Measurements from ENCODE around the gene WNK4.

Gene WNK4

DNA sequence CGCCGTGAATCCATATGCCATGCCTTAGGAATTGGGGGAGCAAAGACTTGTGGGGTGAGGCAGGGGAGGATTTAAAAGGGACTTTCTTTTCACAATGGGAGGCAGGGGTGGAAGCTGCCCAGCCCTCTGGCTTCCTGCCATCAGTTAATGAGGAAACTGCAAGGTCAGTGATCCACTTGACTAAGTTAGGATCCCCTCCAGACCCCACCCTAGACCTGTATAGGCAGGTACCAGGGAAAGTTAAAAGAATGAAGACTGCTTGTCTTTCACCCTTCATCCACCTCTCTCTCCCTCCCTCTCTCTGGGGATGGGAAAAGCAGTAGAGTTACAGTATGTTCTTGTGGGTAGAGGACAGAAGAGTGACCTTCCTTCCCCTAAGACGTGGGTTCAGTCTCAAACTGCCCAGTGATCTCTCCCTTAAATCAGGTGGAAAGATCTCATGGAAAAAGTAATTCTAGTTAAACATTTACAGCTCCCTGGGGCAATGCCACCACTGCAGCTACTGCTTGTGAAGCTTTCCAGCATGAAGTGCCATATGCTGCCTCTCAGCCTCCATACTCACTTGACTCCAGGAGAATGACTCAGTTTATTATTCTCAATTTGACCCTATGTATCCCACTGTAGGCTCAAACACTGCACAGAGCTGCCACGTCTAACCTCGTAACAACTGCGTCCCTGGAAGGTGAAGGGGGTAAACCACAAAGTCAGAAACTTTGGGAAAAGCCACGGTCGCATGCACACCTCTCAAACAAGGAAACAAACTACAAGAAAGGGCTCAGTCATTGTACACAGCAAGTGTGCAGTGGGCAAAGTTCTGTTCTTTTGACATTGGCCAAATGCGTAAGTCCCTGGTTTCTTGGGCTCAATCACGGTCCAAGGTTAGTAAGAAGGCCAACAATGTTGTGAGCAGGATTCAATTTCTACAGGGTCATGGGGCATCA, 16.9 kb downstream of the WNK4 start:
- ATAC-seq (ENCODE audit: low read depth), result no peak

GRCh38 chr17:42798011-42798382, 17.6 kb downstream of the WNK4 start:
- Mint-ChIP-seq H3K4me1 (peaks cover 25% of the 10 kb centered on the region), H3K9me3 (no peaks in the 10 kb centered on the region), H3K27me3 (no peaks in the 10 kb centered on the region), H3K27ac (peak overlapping the region; percentile 85), H3K36me3 (peaks cover 6% of the 10 kb centered on the region), H3K4me3 (peak overlapping the region; percentile 96)
- ATAC-seq (ENCODE audit: low read depth) (no peak), DNase-seq (ENCODE audit: low spot score in 2 of 2) (no peak)

More for the DNA sequence above, 16.9 kb downstream of the WNK4 start:
- Mint-ChIP-seq H3K36me3 (peaks cover 6% of the 10 kb centered on the region), H3K4me3 (peak overlapping the region; percentile 96), H3K27me3 (no peaks in the 10 kb centered on the region), H3K27ac (no peak overlapping the region), H3K4me1 (peaks cover 25% of the 10 kb centered on the region), H3K9me3 (no peaks in the 10 kb centered on the region)
- no peak for DNase-seq (ENCODE audit: low spot score in 2 of 2)

DNA sequence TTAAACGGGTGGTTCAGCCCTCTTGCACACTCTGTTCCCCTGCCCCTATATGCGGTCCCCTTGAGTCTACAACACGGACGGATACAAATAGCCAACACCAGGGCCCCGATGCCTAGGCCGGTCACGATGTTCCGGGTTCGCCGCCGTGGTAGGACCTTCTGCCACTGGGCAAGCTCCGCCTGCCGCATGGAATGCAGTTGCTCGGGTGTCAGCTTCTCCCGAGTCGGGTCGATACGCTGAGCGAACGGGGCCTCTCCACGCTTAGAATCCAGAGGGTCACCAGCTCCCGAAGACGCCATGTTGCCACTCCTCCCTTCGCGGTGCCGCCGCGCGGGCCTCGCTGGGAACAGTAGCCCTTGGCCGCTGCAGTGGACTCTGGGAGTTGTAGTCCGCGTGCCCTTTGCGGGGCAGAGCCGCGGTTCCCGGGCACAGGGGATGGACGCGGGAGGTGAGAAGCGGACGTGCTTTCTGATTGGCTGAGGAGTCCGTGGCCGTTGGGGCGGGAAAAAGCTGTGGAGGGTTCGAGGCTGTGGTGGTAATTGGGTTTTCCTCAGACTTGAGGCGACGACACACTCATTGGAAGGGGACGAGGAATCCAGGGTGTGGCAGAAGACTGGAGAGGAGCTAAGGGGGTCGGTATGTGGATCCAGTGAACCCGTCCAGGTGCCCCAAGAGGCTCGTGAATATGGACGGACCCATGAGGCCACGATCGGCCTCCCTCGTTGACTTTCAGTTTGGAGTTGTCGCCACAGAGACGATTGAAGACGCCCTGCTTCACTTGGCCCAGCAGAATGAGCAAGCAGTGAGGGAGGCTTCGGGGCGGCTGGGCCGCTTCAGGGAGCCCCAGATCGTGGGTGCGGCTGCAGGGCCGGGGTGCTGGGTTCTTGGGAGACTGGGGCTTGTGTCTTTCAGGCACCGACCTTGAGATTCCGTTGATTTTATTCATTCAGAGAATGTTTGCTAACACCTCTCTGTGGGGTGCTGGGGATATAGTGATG, 18.3 kb downstream of the WNK4 start, which contains the start of the genes CNTD1 and COA3:
Gene CNTD1 (plus strand): TSS at position 479 of the 998 bp plus-strand sequence. CDS start 207 bp downstream, at position 686.
Gene COA3 (minus strand): TSS at position 322 of the 998 bp plus-strand sequence. CDS start 23 bp downstream, at position 299.
- peaks cover 6% of the 10 kb centered on the region for H3K36me3 Mint-ChIP-seq
- peak within 1 kb of the TSS; percentile 96 for H3K4me3 Mint-ChIP-seq
- ATAC-seq (ENCODE audit: low read depth) (peak; percentile 99), DNase-seq (ENCODE audit: low spot score in 2 of 2) (peak; percentile 49 to 69)
- peaks cover 25% of the 10 kb centered on the region for H3K4me1 Mint-ChIP-seq
- H3K27ac Mint-ChIP-seq, result peak within 1 kb of the TSS; percentile 85
- no peaks in the 10 kb centered on the region for H3K9me3 Mint-ChIP-seq
- H3K27me3 Mint-ChIP-seq, result no peaks in the 10 kb centered on the region

DNA sequence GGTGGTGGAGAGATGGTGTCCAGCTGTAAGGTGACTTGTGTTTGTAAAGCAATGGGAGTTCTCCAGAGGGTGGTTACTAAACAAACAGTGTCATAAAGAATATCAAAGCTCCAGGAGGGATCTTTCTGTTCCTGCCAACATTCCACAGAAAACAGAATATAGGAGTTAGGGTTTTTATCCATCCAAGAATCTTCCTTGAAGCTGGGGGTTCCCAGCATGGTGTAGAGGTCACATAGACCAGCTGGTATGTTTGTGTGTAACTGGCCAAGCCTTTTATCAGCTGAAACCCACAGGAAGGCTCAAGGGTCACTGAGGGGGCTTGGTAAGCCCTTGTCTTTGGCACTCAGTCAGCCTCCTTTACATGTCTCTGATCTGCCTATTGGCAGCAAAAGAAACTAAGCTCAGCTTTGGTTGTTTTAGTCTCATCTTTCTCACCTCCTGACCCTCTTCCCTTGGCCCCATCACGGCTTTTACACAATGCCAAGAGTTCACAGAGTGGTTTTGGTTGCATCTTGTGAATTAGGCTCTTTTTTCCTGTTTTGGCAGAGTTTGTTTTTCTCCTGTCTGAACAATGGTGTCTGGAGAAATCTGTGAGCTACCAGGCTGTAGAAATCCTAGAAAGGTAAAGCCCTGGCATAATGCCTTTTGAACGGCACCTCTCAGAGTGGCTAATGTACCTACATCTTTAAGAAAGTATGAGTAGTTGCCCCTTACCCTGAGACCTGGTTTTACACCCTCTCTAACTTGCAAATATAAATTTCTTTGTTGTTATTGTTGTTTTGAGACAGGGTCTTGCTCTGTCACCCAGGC, 22.9 kb downstream of the WNK4 start:
- H3K27ac Mint-ChIP-seq, result no peak overlapping the region
- no peak for ATAC-seq (ENCODE audit: low read depth)

GRCh38 chr17:42804918-42805367, 24.5 kb downstream of the WNK4 start:
- DNase-seq (ENCODE audit: low spot score in 2 of 2) (no peak), ATAC-seq (ENCODE audit: low read depth) (no peak)
- Mint-ChIP-seq H3K27ac (no peak overlapping the region), H3K27me3 (no peaks in the 10 kb centered on the region), H3K9me3 (no peaks in the 10 kb centered on the region), H3K36me3 (no peaks in the 10 kb centered on the region), H3K4me3 (no peak overlapping the region), H3K4me1 (no peaks in the 10 kb centered on the region)

More for the DNA sequence above, 22.9 kb downstream of the WNK4 start:
- Mint-ChIP-seq H3K9me3 (no peaks in the 10 kb centered on the region), H3K36me3 (no peaks in the 10 kb centered on the region), H3K4me3 (no peak overlapping the region), H3K4me1 (peaks cover 5% of the 10 kb centered on the region), H3K27me3 (no peaks in the 10 kb centered on the region)
- no peak for DNase-seq (ENCODE audit: low spot score in 2 of 2)

- no peaks in the 10 kb centered on the region for H3K4me1 Mint-ChIP-seq
- no peaks in the 10 kb centered on the region for H3K9me3 Mint-ChIP-seq
- ATAC-seq (ENCODE audit: low read depth) (no peak), DNase-seq (ENCODE audit: low spot score in 2 of 2) (no peak)
- H3K27ac Mint-ChIP-seq, result no peak overlapping the region
- no peaks in the 10 kb centered on the region for H3K27me3 Mint-ChIP-seq
- no peak overlapping the region for H3K4me3 Mint-ChIP-seq
- peaks cover 8% of the 10 kb centered on the region for H3K36me3 Mint-ChIP-seq
Measured at GRCh38 chr17:42806249-42806648, 25.8 kb downstream of the WNK4 start.

- no peaks in the 10 kb centered on the region for H3K9me3 Mint-ChIP-seq
- DNase-seq (ENCODE audit: low spot score in 2 of 2) (no peak), ATAC-seq (ENCODE audit: low read depth) (no peak)
- H3K4me1 Mint-ChIP-seq, result no peaks in the 10 kb centered on the region
- H3K4me3 Mint-ChIP-seq, result no peak overlapping the region
- no peaks in the 10 kb centered on the region for H3K27me3 Mint-ChIP-seq
- no peak overlapping the region for H3K27ac Mint-ChIP-seq
- H3K36me3 Mint-ChIP-seq, result peaks cover 18% of the 10 kb centered on the region
Measured at GRCh38 chr17:42809250-42809649, 28.8 kb downstream of the WNK4 start.

GRCh38 chr17:42814633-42815399, 34.4 kb downstream of the WNK4 start:
- Mint-ChIP-seq H3K27ac (no peak overlapping the region), H3K9me3 (no peaks in the 10 kb centered on the region), H3K27me3 (no peaks in the 10 kb centered on the region), H3K4me1 (peaks cover 3% of the 10 kb centered on the region), H3K4me3 (no peak overlapping the region), H3K36me3 (peaks cover 40% of the 10 kb centered on the region)
- ATAC-seq (ENCODE audit: low read depth) (no peak), DNase-seq (ENCODE audit: low spot score in 2 of 2) (no peak)

GRCh38 chr17:42817866-42818265, 37.5 kb downstream of the WNK4 start:
- ATAC-seq (ENCODE audit: low read depth), result no peak
- Mint-ChIP-seq H3K4me1 (peaks cover 8% of the 10 kb centered on the region), H3K4me3 (no peak overlapping the region), H3K36me3 (peaks cover 40% of the 10 kb centered on the region), H3K9me3 (no peaks in the 10 kb centered on the region), H3K27me3 (no peaks in the 10 kb centered on the region), H3K27ac (no peak overlapping the region)
- DNase-seq (ENCODE audit: low spot score in 2 of 2), result no peak

- no peak overlapping the region for H3K4me3 Mint-ChIP-seq
Measured at GRCh38 chr17:42818379-42818778, 38.0 kb downstream of the WNK4 start.

DNA sequence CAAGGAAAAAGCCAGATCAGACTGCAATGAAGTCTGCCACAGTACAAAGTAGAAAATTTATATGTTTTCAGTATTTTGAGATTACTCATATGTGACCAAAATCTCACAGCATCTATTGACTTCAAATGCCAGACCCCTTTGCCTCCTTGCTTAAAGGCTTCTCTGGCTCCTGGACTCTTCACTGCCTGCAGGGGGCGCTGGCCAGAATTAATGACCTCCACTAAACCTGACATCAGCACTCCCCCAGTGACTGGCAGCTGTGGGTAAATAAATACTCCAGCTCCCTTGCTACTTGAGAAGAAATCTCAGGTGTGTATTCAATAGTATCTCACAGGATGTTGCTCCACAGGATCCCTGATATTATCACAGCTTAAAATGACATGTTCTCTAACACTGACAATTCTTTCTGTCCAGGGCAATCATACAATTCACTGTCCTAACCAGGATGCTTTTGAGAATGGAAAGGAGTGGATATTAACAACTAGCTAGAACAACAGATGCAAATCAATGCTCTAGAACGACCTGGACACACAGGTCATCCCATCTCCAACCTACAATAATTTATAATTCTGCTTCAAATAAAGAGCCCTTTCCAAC, 39.6 kb downstream of the WNK4 start:
- Mint-ChIP-seq H3K4me3 (no peak overlapping the region), H3K27ac (no peak overlapping the region), H3K36me3 (peaks cover 32% of the 10 kb centered on the region), H3K27me3 (no peaks in the 10 kb centered on the region), H3K9me3 (no peaks in the 10 kb centered on the region), H3K4me1 (peaks cover 12% of the 10 kb centered on the region)
- ATAC-seq (ENCODE audit: low read depth) (peak; percentile 35), DNase-seq (ENCODE audit: low spot score in 2 of 2) (peak; percentile 46 to 55)

More at GRCh38 chr17:42818379-42818778, 38.0 kb downstream of the WNK4 start:
- peaks cover 9% of the 10 kb centered on the region for H3K4me1 Mint-ChIP-seq
- H3K27ac Mint-ChIP-seq, result no peak overlapping the region
- no peak for ATAC-seq (ENCODE audit: low read depth)
- DNase-seq (ENCODE audit: low spot score in 2 of 2), result no peak
- no peaks in the 10 kb centered on the region for H3K27me3 Mint-ChIP-seq
- peaks cover 40% of the 10 kb centered on the region for H3K36me3 Mint-ChIP-seq
- no peaks in the 10 kb centered on the region for H3K9me3 Mint-ChIP-seq

DNA sequence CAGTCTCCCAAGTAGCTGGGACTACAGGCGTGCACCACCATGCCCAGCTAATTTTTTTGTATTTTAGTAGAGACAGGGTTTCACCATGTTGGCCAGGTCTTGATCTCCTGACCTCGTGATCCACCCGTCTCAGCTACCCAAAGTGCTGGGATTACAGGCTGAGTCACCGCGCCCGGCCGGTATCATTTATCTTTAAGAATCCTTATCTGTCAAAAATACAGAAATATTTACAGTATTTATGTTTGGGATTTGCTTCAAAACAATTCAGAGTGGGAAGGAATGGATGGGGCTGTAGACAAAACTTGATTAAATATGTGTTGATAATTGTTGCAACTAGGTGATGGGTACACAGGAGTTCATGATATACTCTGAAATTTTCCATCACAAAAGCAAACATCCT, 40.8 kb downstream of the WNK4 start:
- Mint-ChIP-seq H3K27ac (no peak overlapping the region), H3K4me1 (peaks cover 12% of the 10 kb centered on the region), H3K9me3 (no peaks in the 10 kb centered on the region), H3K36me3 (peaks cover 24% of the 10 kb centered on the region), H3K27me3 (no peaks in the 10 kb centered on the region), H3K4me3 (no peak overlapping the region)
- DNase-seq (ENCODE audit: low spot score in 2 of 2) (no peak), ATAC-seq (ENCODE audit: low read depth) (no peak)
